Measurements from ENCODE around the gene PRPF19.

The PRPF19 gene

DNA sequence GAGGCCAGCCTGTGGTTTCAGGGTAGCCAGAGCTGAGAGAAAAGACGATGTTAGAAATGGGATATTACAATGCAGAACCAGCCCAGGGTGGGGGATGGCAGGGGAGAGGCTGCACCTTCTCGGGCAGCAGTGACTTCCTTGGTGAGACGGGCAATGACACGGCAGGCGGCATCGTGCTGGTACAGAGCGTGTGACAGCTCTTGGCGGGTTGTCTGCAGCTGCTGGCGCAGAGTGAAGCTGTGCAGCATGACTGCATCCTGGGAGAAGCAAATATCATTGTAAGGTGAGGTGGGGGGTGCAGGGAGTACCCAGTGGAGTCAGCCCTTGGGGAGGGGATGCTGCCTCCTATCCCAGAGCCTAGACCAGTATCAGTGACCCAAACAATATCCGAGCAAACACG lies 3.8 kb downstream of the PRPF19 start:
- no peak for DNase-seq

- DNase-seq, result no peak
These were observed 5.5 kb downstream of the PRPF19 start for GRCh38 chr11:60900673-60901404.

DNA sequence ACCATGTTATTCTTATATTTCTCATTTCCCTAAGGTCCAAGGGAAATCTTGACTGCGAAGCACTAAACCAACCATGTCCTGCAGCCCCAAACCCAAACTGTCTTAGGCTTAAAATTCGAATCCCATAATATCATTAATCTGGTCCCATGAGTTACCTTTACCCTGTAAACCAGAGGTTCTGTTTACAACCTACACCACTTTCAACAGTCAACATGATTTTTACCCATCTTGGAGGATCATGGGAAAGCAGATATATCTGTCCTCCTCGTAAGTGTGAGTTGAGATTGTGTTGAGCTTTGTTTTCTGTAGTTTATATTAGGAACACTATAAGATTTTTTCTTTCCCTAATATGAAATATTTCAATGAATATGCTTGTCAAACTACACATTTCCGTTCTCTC lies 6.4 kb downstream of the PRPF19 start:
- no peak for DNase-seq

- peak; percentile 62 for DNase-seq
These were observed 7.1 kb downstream of the PRPF19 start for GRCh38 chr11:60899046-60899936.

DNA sequence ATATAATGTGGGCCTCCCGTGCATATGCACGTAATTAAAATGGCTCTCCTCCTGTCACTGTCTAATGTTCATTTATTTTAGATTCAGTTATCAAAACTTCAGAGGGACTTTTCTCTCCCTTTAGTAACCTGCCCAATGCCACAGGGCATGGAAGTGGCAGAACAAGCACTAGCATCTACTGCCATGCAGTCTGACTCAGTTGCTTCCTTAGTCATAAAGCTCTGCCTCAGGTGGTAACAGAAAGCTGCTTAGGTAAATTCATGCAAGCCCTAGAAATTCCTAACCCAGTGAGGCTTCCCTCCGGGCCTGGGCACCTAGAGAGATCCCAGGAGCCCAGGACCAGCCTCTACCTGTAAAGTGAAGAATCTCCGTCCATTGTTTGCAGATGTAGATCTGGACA lies 8.9 kb downstream of the PRPF19 start:
- DNase-seq, result no peak

- DNase-seq, result no peak
These were observed 10.7 kb downstream of the PRPF19 start for GRCh38 chr11:60895687-60896086.

DNA sequence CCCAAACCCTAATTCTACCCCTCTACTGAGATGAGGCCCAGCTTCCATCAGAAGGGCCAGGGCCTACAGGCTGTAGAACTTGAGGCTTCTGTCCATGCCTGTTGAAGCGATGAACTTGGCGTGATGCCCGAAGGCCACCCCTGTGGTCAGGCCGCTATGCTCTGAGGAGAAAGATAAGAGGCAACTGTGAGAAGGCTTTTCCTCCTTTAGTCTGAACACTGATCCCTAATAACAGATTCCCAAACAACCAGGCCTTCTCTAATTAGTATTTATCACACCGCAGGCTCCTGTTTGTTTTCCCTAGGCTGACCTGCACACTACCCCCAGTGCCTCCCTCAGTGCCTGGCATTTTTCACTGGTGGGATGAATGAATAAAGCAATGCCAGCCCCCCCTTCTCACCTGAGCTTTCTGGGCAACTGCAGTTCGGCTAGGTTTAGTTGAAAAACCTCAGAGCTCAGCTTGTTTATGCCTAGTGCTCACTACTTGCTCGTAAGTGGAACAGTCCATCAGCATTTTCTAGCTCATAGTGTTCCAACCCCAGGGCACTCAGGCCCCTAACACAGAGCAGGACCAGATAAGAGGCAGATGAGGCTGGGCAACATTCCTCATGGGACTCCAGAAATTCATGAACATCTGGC lies 15.2 kb downstream of the PRPF19 start:
- DNase-seq, result no peak

DNA sequence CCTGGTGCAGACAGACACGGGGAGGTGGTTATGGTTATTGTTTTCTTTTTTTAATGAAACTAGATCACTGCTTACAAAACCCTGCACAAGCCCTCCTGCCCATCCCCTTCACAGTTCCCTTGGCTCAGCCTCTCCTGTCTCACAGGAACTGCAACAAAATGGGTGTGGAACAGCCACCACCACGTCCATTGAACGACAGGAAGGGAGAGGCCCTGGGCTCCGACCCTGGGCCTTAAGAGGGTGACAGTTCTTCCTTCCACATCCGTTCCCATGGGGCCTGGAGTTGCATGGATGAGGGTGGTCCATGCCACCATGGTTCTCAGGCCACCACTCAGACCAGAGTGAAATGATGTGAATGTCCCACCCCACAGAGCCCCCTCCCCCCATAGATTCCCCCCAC lies 15.7 kb downstream of the PRPF19 start:
- DNase-seq, result no peak

DNA sequence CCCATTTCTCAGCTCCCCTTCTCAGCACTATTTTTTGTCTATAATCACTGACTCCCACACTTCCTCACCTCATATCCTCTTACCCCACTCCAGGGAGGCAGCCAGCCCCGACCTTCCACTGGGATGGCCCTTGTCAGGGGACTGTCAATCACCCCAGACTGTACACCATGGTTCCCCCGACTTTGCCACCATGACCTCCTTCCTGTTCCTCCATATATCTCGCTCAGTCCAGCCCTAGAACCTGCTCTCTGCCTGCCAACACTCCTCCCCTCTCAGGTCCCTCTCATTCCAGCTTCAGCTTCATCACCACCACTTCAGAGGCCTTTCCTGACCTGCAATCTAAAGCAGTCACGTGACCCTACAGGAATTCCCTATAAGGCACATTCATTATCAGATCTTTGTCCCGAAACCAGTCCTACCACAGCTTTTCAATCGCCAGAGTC lies 16.5 kb downstream of the PRPF19 start:
- no peak for DNase-seq

- DNase-seq, result no peak
These were observed 18.8 kb downstream of the PRPF19 start for GRCh38 chr11:60887556-60887955.

GRCh38 chr11:60880643-60881282 lies 25.6 kb downstream of the PRPF19 start:
- DNase-seq, result no peak

DNA sequence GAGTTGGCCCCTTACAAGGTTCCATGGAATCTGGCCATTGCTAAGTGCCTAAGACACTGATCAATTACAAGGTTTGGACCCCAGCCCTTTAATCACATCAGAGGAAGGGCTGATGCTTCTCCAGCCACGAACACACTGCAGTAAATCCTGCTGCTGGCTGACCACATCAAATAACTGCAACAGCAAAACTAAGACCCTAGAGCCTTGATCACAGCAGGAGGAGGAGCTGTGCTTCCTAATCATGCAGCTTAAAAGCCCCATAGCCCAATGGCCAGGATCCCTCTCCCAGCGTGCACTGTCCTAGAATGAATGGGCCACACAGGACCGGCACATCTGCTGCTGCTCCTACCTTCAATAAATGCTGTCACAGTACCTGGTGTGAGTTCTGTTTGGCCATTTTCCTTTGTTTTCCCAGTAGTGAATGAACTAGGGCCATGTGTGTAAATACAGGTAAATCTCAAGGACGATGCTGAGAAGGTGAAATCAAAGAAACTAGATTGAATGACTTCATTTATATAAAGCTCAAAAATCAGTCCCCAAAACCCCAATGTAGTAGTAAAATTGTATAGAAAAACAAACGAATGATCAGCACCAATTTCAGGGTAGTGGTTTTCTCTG lies 26.3 kb downstream of the PRPF19 start:
- DNase-seq, result no peak

- no peak for DNase-seq
These were observed 27.3 kb downstream of the PRPF19 start for GRCh38 chr11:60879104-60879503.

- no peak for DNase-seq
These were observed 27.9 kb downstream of the PRPF19 start for GRCh38 chr11:60878245-60879101.

DNA sequence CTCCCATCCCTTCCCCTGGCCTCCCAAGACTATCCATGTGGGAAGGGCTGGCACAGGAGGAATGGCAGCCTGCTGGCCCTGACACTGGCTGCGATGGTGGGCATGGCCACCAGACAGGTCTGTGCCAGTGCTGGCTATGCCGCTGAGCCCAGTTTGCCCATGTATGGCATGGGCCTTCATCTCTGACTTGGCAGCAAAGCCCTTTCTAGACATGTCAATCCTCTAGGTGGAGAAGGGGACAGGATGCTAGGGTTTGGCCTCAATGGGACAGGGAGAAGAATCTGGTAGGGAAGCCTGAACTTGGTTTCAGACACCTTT lies 30.3 kb downstream of the PRPF19 start:
- DNase-seq, result no peak

DNA sequence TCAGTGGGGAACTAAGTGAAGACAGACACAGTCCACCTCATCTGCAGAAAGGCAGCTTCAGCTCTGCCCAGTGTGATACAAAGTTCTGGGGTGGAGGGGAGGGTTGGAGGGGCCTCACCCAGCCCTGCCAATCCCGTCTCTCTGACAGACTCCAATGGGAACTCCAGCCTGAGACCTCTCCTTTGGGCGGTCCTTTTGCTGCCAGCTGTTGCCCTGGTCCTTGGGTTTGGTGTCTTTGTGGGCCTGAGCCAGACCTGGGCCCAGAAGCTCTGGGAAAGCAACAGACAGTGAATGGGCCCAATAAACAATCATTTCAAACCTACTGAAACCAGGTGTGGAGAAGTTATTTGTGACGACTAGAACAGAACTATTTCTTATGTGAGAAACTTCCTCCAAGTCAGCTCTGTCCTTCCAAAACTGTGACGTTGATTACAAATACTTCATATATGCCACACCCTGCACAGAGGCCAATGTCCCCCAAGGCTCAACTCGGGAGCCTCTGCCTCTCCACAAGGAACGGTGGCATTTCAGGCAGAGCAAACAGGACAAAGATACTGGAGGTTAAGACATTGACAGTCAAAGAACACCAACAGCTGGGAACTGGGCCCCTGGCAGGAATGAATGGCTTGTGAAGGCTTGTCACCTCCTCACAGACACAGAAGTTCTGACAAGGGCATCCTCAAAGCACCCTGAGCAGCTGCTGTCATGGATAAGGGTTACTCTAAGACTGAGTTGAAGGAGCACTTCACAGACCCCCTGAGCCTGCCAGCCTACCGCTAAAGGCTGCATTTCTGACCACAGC lies 30.8 kb downstream of the PRPF19 start:
- DNase-seq, result no peak

DNA sequence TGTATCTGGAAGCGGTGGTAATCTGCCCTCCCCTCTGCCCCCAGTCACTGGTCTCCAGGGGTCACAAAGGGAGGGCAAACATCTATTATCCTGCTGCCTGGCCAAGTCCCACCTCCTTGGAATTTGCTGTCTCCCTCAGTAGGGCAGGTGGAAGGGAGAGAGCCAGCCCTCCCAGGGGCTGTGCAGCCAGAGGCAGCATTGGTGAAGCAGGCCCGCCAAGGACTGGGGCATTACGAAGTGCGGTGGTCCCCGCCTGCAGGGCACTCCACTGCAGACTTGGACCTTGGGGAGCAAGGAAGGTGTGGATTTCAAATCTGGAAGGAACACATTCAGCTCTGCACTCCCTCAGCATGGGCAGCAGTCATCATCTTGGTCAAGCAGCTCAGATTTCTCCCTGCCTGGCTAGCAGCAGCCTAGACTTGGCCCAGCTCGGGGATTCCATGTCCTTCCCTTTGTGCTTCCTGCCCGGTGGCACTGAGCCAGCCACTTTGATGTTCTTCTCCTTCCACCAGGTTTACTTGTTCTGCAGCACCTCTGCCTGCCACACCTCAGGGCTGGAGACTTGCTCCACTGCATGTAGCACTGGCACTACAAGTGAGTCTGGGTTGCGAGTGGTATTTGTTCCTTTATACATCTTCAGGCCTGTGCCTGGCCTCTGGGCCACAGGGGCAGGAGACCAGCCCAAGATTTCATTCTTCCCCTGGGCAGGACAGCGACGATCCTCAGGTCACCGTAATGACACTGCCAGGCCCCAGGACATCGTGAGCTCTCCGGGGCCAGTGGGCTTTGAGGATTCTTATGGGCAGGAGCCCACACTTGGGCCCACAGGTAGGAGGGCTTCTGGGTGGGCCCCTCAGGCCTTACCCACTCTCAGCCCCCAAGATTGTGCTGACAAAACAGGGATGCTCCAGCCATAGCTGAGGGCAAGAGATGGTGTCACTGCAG lies 31.7 kb downstream of the PRPF19 start:
- DNase-seq, result no peak

DNA sequence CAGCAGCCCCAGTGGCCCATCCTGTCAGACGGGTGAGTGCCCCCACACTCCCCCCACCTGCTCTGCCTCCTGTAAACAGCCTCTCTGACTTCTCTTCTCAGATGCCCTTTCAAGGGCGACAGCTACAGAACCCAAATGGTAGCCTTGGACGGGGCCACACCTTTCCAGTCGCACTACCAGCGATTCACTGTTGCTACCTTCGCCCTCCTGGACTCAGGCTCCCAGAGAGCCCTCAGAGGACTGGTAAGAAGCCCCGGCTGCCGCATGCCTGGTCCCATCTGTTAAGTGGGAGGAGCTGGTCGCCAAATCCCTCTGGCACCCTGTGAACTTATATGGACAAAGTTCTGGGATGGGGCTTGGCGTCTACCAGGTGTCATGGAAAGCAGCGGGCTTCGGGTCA lies 32.9 kb downstream of the PRPF19 start:
- no peak for DNase-seq

GRCh38 chr11:60872961-60873524 lies 33.3 kb downstream of the PRPF19 start:
- no peak for DNase-seq
